PFSK-1 (cell line): ENCODE data around the gene TENM3.

Experiments used
- FOXP2 ChIP-seq: optimal IDR thresholded peaks from 2 replicates; pipeline ENCODE3; 2011; ENCODE audit warnings: borderline replicate concordance, control low read depth, inconsistent platforms; ENCODE audit not compliant: insufficient read depth; ENCODE audit errors: extremely low read length, extremely low read depth
- POLR2AphosphoS5 ChIP-seq: IDR thresholded peaks from 2 replicates; pipeline ENCODE4 v1.6.1; 2012; ENCODE audit warnings: low read depth, mild to moderate bottlenecking, control low read depth, low read length, moderate library complexity
- REST ChIP-seq, 2 experiments: IDR thresholded peaks; 2 replicates each; pipeline versions ENCODE4 v1.6.1 to v1.8.0; 2011 to 2012; ENCODE audit warnings: low read depth in 2 of 2, low read length in 2 of 2, control low read depth in 1 of 2, inconsistent platforms in 1 of 2, mild to moderate bottlenecking in 1 of 2, moderate library complexity in 1 of 2; ENCODE audit not compliant: insufficient read depth in 1 of 2
- SIN3A ChIP-seq: IDR thresholded peaks from 2 replicates; pipeline ENCODE4 v1.6.1; 2012; ENCODE audit warnings: mild to moderate bottlenecking, low read length, moderate library complexity, borderline replicate concordance; ENCODE audit not compliant: insufficient read depth
- TAF1 ChIP-seq: IDR thresholded peaks from 2 replicates; pipeline ENCODE4 v1.6.1; 2012; ENCODE audit warnings: low read length, control low read depth, borderline replicate concordance; ENCODE audit not compliant: insufficient read depth

The TENM3 gene

GRCh38 chr4:182483685-182484084, 240.5 kb downstream of the TENM3 start:
- TF ChIP-seq TAF1 (no peak), SIN3A (no peak), FOXP2 (no peak), REST (IDR thresholded peaks at IDR 0.05; ENCODE audit: insufficient read depth in 1 of 2, low read depth in 2 of 2, low read length in 2 of 2) (no peak), POLR2AphosphoS5 (no peak)

GRCh38 chr4:182486881-182487280, 243.7 kb downstream of the TENM3 start:
- TF ChIP-seq FOXP2: no peak
- TF ChIP-seq SIN3A: no peak
- TF ChIP-seq TAF1: no peak
- no peak for TF ChIP-seq POLR2AphosphoS5
- no peak for TF ChIP-seq REST (IDR thresholded peaks at IDR 0.05; ENCODE audit: insufficient read depth in 1 of 2, low read depth in 2 of 2, low read length in 2 of 2)

- TF ChIP-seq REST (IDR thresholded peaks at IDR 0.05; ENCODE audit: insufficient read depth in 1 of 2, low read depth in 2 of 2, low read length in 2 of 2): no peak
- no peak for TF ChIP-seq TAF1
- TF ChIP-seq FOXP2: no peak
- no peak for TF ChIP-seq SIN3A
- no peak for TF ChIP-seq POLR2AphosphoS5
Measured at GRCh38 chr4:182488896-182489295, 245.7 kb downstream of the TENM3 start.

- TF ChIP-seq SIN3A: no peak
- no peak for TF ChIP-seq REST (IDR thresholded peaks at IDR 0.05; ENCODE audit: insufficient read depth in 1 of 2, low read depth in 2 of 2, low read length in 2 of 2)
- no peak for TF ChIP-seq TAF1
- no peak for TF ChIP-seq FOXP2
- TF ChIP-seq POLR2AphosphoS5: no peak
Measured at GRCh38 chr4:182489607-182490006, 246.4 kb downstream of the TENM3 start.

GRCh38 chr4:182491719-182492118, 248.5 kb downstream of the TENM3 start:
- TF ChIP-seq REST (IDR thresholded peaks at IDR 0.05; ENCODE audit: insufficient read depth in 1 of 2, low read depth in 2 of 2, low read length in 2 of 2): no peak
- no peak for TF ChIP-seq TAF1
